Activated T-helper 1 cell treated with anti-CD3 and anti-CD28 coated beads, Interleukin-12 subunit alpha, Interleukin-12 subunit beta, Interleukin-2, Interleukin-4 antibody, amounts not matched to agents 30 ng/mL and 10 ng/mL and 1 ng/mL, durations not matched to agents 14 hours and 24 hours and 36 hours (primary cell): ENCODE measurements around the gene R3HCC1L. TPM values are rescaled to one million over a fixed set of nuclear protein-coding genes. Genes with fewer than 3 reads are reported as not detected.

Experiments used
- DNase-seq: peaks from one replicate; pipeline ENCODE4 v3.0.0; 2021; ENCODE audit warnings: low spot score
- H3K27ac Mint-ChIP-seq: one replicate; pipeline ENCODE4 v1.8.0; 2021; ENCODE audit warnings: mild to moderate bottlenecking, mixed read lengths
- H3K27me3 Mint-ChIP-seq: one replicate; pipeline ENCODE4 v1.8.0; 2022; ENCODE audit warnings: mild to moderate bottlenecking, moderate library complexity, mixed read lengths; ENCODE audit not compliant: insufficient read depth
- H3K36me3 Mint-ChIP-seq: one replicate; pipeline ENCODE4 v1.8.0; 2021; ENCODE audit warnings: low read depth, mixed read lengths
- H3K4me1 Mint-ChIP-seq: one replicate; pipeline ENCODE4 v1.8.0; 2021; ENCODE audit warnings: low read depth, mixed read lengths
- H3K4me3 Mint-ChIP-seq: one replicate; pipeline ENCODE4 v1.8.0; 2021; ENCODE audit warnings: mild to moderate bottlenecking, moderate library complexity, mixed read lengths
- H3K9me3 Mint-ChIP-seq: one replicate; pipeline ENCODE4 v1.8.0; 2021; ENCODE audit warnings: mixed read lengths
- intact Hi-C: fragments of 100-400 bp; cut with micrococcal nuclease; formaldehyde crosslinking; loops from one replicate; pipeline ENCODE4 v1.15.1; 2024
- total RNA-seq: library from RNA; stranded (reverse); gene quantifications from 2 replicates; pipeline ENCODE4 v1.2.3, GENCODE V29; 2022

The R3HCC1L gene
- 20.0 and 20.1 TPM in 2 replicates for total RNA-seq

DNA sequence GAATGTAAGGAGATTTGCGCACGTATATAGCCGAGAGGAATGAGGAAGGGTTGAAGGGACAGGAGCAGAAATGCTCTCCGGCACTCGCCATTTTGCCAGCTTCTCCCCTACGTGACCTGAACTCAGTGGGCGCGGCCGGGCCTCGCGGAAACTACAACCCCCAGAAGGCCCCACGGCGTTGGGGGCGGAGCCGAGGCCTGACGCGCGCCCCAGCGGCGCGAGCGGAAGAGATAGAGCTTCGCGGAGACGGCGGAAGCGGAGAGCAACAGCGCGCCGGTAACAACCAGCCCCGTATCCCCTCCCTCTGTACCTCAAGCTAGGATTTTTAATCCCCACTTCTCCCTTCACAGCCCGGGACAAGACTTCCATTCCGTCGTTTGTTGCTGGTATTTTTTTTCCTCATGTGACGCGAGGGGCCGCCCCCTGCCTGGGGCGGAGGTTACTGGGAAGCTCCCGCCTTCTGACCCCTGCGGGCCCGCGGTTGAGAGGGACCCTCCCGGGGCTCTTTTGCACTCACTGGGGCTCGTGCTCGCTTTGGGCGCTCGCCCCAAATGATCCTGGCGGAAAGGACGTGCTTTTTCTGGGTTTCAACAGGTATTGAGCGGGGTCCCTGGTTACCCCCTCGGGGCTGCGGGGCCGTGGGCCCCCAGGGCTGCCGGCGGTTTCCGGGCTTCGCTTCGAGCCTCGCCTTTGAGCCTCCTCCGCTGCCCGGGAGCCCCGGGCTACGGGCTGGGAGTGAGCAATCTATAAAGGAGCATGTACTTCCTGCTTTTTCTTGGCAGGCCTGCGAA, at the start of gene R3HCC1L:
R3HCC1L (plus strand) TSS at position 227 of the 791 bp plus-strand sequence. CDS start 73,458 bp downstream, outside the sequence.
- no peaks in the 10 kb centered on the region for H3K27me3 Mint-ChIP-seq
- H3K9me3 Mint-ChIP-seq, result no peaks in the 10 kb centered on the region
- peak; percentile 93 for DNase-seq
- H3K36me3 Mint-ChIP-seq, result peaks cover 16% of the 10 kb centered on the region
- peaks cover 44% of the 10 kb centered on the region for H3K4me1 Mint-ChIP-seq
- peak within 1 kb of the TSS; percentile 89 for H3K27ac Mint-ChIP-seq
- H3K4me3 Mint-ChIP-seq, result peak within 1 kb of the TSS; percentile 95
- intact Hi-C loops, result loop anchor here (1.0 to 10.0 kb wide), 10 partner anchors 93 to 1550 kb away; partner anchors contain the start of genes GOT1, HPS1, MMS19 and PGAM1

DNA sequence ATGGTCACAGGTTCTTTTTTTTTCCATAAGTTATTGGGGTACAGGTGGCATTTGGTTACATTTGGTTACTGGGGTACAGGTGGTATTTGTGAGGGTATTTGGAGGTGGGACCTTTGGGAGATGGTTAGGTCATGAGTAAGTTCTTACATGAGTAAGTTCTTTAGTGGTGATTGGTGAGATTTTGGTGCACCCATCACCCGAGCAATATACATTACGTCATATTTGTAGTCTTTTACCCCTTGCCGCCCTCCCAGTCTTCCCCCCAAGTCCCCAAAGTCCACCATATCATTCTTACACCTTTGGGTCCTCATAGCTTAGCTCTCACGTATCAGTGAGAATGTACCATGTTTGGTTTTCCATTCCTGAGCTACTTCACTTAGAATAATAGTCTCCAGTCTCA, 49.2 kb upstream of the R3HCC1L start:
- Mint-ChIP-seq H3K4me1 (no peaks in the 10 kb centered on the region), H3K9me3 (no peaks in the 10 kb centered on the region), H3K4me3 (no peak overlapping the region), H3K27ac (no peak overlapping the region), H3K36me3 (no peaks in the 10 kb centered on the region), H3K27me3 (peaks cover 2% of the 10 kb centered on the region)
- intact Hi-C loops, result no loop called here
- DNase-seq, result no peak

DNA sequence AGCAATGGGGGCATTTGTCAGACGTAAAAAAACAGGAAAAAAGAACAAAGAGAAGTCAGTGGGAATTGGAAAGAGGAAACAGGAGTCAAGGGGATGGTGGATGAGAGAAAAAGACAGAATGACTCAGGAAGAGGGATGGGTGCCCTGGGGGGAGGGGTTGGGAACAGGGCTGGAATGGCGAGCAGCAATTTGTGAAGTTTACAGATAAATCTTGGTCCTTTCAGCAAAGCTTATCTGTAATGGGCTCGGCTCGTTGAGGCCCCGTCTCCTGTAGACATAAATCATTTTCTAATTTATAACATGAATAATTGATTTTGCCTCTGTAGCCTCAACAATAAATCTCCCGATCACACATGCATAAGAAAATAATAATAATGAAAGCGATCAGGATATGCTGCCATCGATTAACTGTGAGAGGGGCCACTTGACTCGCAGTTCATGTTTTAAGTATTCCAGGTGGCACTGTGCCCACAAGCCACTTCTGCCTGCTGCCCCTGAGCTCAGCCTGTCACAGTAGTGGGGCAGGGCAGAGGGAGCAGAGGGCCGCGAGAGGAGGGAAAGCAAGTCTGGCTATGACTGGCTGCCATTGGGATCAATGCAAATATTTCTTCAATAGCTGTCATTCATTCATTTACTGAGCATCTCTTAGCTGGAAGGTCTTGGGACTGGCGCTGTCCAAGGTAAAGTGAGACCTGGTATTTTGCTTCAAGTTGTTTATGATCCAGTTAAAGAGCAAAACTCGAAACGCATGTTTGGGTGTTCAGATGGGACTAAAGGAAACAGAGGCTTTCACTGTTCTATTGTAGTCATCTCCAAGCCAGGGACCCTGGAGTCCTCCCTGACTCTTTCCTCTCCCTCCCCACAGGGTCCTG, 47.4 kb upstream of the R3HCC1L start:
- H3K4me1 Mint-ChIP-seq, result no peaks in the 10 kb centered on the region
- intact Hi-C loops, result no loop called here
- no peaks in the 10 kb centered on the region for H3K27me3 Mint-ChIP-seq
- DNase-seq, result no peak
- H3K36me3 Mint-ChIP-seq, result no peaks in the 10 kb centered on the region
- no peak overlapping the region for H3K4me3 Mint-ChIP-seq
- no peak overlapping the region for H3K27ac Mint-ChIP-seq
- no peaks in the 10 kb centered on the region for H3K9me3 Mint-ChIP-seq

DNA sequence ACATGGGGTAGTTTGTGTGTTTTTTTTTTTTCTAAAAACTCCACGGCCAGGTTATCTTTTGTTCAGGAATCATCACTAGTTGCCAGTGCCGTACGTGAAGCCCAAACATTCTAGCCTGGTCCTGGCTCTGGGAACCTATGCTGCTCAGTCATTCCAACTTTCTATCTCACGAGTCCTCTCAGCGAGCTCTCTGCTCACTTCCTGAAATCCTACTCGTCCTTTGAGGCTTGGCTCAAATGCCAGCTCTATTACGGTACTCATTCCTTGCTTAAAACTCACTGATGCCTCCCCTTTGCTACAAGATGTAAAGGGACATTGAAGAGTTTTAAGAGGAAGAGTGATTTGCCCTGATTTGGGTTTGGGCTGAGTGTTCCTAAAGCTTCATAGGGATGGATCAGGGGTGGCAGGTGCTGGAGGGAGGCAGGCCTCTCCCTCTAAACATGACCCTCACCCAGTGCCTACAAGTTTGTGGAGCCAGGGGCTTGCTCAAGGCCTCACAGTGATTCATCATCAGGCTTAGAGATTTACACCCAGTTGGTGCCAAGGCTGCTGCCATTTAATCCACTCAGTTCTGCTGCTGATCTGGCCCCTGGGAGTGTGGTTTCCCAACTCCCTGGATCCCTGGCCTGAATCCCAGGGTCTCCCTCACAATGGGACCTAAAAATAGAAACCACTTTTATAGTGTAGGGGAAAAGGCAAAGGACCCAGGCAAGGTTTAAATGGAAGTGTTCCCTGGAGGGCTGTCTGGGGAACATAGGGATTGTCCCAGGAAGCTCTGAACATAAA, 46.1 kb upstream of the R3HCC1L start:
- no peak overlapping the region for H3K27ac Mint-ChIP-seq
- no peaks in the 10 kb centered on the region for H3K9me3 Mint-ChIP-seq
- H3K4me3 Mint-ChIP-seq, result no peak overlapping the region
- intact Hi-C loops, result no loop called here
- no peaks in the 10 kb centered on the region for H3K4me1 Mint-ChIP-seq
- H3K36me3 Mint-ChIP-seq, result no peaks in the 10 kb centered on the region
- DNase-seq, result no peak
- peaks cover 2% of the 10 kb centered on the region for H3K27me3 Mint-ChIP-seq

DNA sequence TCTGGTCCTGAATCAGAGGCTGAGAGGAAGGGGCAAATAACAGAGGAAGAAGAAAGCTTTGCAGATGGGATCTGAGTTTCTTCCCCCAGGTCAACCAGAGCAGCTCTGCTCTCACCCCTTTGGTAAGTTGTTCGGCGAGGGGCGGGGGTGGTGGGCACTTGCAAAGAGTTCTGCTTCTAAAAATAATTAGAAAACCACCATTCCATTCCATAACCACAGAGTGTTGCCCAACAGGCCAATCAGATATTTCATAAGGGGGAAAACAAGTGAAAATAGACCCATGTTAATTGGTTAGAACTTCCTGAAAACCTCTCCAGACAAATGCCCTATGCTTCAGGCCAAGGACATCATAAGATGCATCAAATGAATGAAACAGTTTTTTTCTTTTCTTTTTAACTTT, 43.6 kb upstream of the R3HCC1L start:
- H3K27me3 Mint-ChIP-seq, result peaks cover 2% of the 10 kb centered on the region
- no peak for DNase-seq
- H3K9me3 Mint-ChIP-seq, result no peaks in the 10 kb centered on the region
- intact Hi-C loops, result no loop called here
- H3K4me1 Mint-ChIP-seq, result no peaks in the 10 kb centered on the region
- H3K4me3 Mint-ChIP-seq, result no peak overlapping the region
- H3K36me3 Mint-ChIP-seq, result no peaks in the 10 kb centered on the region
- H3K27ac Mint-ChIP-seq, result no peak overlapping the region

DNA sequence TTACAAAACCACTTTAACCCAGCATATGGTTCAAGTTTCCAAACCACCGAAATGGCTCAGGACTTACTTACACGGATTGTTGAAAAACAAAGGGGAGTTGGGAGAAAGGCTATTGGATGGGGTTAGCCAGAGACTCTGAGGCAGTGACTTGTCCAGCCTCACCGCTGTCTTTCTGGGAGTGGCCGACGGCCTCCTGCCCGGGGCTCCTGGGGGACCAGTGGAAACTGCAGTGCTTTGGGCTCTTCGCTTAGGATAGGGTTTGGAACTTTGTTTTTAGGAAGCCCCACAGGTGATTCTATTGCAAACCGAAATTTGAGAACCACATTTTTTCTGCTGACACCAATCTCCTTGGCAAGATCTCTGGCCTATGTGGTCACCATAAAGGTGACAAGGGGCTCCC, 38.1 kb upstream of the R3HCC1L start:
- intact Hi-C loops, result no loop called here
- H3K4me1 Mint-ChIP-seq, result no peaks in the 10 kb centered on the region
- no peak overlapping the region for H3K4me3 Mint-ChIP-seq
- H3K9me3 Mint-ChIP-seq, result no peaks in the 10 kb centered on the region
- no peak for DNase-seq
- H3K36me3 Mint-ChIP-seq, result no peaks in the 10 kb centered on the region
- H3K27me3 Mint-ChIP-seq, result peaks cover 2% of the 10 kb centered on the region
- no peak overlapping the region for H3K27ac Mint-ChIP-seq

DNA sequence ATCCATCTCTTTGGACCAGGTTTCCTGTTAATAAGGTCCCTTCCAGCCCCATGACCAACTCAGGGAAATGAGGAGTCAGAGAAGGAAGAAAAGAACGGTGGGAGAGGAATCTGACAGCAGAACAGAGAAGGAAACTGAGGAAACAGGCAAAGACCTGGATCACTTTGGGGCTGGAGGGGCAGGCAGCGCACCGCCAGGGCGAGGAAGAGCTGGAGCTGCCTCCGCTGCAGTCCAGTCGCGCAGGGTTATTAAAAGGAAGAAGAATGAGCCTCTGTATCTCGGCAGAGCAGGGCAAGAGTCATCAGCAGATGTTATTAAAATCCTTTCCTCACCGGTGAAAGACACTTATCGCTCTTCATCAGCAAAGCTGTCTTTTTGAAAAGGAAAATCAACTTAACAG, 37.7 kb upstream of the R3HCC1L start:
- Mint-ChIP-seq H3K36me3 (no peaks in the 10 kb centered on the region), H3K4me3 (no peak overlapping the region), H3K9me3 (no peaks in the 10 kb centered on the region), H3K27ac (no peak overlapping the region), H3K27me3 (peaks cover 2% of the 10 kb centered on the region), H3K4me1 (no peaks in the 10 kb centered on the region)
- intact Hi-C loops, result no loop called here
- DNase-seq, result no peak

DNA sequence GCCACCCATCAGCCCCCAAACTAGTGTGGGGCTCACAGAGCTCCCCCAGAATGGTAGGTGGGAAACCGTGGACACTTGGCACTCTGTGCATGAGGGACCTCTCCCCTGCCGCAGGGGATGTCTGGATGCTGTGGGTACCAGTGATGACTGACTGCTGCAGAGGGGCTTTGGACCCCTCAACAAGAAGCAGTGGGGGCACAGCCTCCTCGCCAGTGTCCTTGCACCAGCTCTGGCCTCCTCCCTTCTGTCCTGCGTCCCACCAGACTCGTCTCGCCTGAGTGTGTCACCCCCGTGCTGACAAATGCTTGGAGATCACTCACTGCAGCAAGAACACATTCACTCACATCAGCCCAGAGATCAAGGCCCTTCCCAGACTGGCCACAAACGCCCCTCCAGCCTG, 37.3 kb upstream of the R3HCC1L start:
- H3K27me3 Mint-ChIP-seq, result peaks cover 2% of the 10 kb centered on the region
- H3K4me3 Mint-ChIP-seq, result no peak overlapping the region
- no peak for DNase-seq

DNA sequence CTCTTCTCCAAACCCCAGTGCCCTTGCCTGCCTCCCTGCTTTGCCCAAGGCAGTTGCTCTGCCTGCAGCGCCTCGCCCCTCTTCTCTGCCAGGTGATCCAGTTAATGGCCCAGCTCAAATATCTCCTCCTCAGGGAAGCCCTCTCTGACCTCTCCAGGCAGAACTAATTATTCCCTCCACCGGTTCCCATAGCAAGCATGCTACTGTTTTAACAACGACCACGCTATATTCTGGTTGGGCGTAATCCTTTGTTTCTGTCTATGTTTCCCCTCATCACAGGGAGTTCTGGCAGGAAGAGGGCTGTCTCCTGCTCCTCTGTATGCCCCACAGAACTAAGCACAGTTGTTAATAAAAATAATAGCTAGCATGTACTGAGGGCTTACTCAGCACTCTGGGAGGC, 36.8 kb upstream of the R3HCC1L start:
- no peak overlapping the region for H3K4me3 Mint-ChIP-seq
- H3K27me3 Mint-ChIP-seq, result no peaks in the 10 kb centered on the region
- H3K4me1 Mint-ChIP-seq, result no peaks in the 10 kb centered on the region
- intact Hi-C loops, result no loop called here
- no peak overlapping the region for H3K27ac Mint-ChIP-seq
- H3K36me3 Mint-ChIP-seq, result no peaks in the 10 kb centered on the region
- DNase-seq, result no peak
- H3K9me3 Mint-ChIP-seq, result no peaks in the 10 kb centered on the region

More for the DNA sequence above, 37.3 kb upstream of the R3HCC1L start:
- intact Hi-C loops, result no loop called here
- Mint-ChIP-seq H3K36me3 (no peaks in the 10 kb centered on the region), H3K27ac (no peak overlapping the region), H3K4me1 (no peaks in the 10 kb centered on the region), H3K9me3 (no peaks in the 10 kb centered on the region)

DNA sequence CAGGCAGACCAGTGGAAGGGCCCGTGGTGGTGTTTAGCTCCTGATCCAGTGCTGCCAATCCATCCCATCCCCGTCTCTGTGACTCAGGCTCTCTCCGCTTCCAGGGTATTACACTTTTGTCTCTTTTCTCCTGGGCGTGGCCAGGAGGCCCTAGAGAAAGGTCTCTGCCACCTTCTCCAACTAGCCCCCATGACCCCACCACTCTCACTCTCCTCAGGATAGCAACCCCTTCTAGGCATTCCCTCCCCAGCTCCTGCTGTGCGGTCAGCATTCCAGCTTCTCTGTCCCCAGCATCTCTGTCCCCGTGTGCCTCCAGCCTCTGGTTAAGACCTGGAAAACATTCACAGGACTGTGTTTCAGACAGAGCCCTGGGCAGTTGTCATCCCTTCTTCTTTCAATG, 36.2 kb upstream of the R3HCC1L start:
- no peak overlapping the region for H3K27ac Mint-ChIP-seq
- H3K36me3 Mint-ChIP-seq, result no peaks in the 10 kb centered on the region
- H3K4me3 Mint-ChIP-seq, result no peak overlapping the region
- no peak for DNase-seq
- no peaks in the 10 kb centered on the region for H3K27me3 Mint-ChIP-seq
- no peaks in the 10 kb centered on the region for H3K9me3 Mint-ChIP-seq
- no peaks in the 10 kb centered on the region for H3K4me1 Mint-ChIP-seq
- intact Hi-C loops, result no loop called here

DNA sequence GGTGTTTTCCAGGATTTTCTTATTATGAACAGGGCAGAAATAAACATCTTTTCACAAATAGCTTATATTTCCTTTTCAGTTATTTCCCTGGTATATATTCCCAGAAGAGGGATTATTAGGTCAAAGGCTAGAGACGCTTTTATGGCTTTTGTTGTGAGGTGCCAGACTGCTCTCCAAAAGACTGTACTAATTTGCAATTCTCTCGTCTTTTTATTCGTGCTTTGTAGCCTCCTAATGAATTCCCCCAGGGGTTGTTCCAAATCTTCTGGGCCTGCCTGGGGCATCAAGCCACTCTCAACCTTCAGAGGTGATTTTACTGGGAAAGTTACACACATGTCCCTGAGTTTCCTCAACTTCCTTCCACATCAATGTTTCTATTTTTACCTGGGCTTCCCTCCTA, 34.0 kb upstream of the R3HCC1L start:
- Mint-ChIP-seq H3K36me3 (no peaks in the 10 kb centered on the region), H3K27ac (no peak overlapping the region), H3K4me3 (no peak overlapping the region), H3K9me3 (no peaks in the 10 kb centered on the region), H3K4me1 (no peaks in the 10 kb centered on the region), H3K27me3 (no peaks in the 10 kb centered on the region)
- no peak for DNase-seq
- intact Hi-C loops, result no loop called here

DNA sequence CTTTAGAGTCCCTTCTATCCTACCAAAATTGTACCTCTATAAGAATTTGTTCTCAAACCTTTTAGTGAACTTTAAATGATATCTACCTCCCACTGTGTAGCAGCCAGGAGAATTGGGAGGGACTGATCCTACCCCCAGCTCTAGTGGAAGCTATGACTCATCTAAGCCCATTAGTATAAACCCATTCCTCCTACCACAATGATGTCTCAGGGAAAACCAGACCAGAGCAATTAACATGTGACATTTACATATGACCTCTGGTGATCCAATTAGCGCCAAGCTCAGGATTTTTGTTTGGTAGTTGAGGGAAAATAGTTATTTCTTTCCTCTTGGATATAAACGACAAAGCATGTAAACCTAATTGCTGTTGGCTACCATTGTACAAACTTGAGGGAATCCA, 33.1 kb upstream of the R3HCC1L start:
- H3K4me1 Mint-ChIP-seq, result no peaks in the 10 kb centered on the region
- no peaks in the 10 kb centered on the region for H3K27me3 Mint-ChIP-seq
- no peak overlapping the region for H3K27ac Mint-ChIP-seq
- H3K9me3 Mint-ChIP-seq, result no peaks in the 10 kb centered on the region
- H3K4me3 Mint-ChIP-seq, result no peak overlapping the region
- no peaks in the 10 kb centered on the region for H3K36me3 Mint-ChIP-seq
- intact Hi-C loops, result no loop called here
- no peak for DNase-seq
